HG03354 (cell line): ENCODE measurements around the gene EPHA5.

Experiments
- ATAC-seq: cut with Tn5 transposase; IDR thresholded peaks from one replicate; pipeline ENCODE4 v1.9.1; 2021; ENCODE audit warnings: mild to moderate bottlenecking; ENCODE audit not compliant: unreplicated experiment, poor library complexity, severe bottlenecking

Gene EPHA5

GRCh38 chr4:65635051-65635821 lies 35.1 kb downstream of the EPHA5 start:
- ATAC-seq = no peak

GRCh38 chr4:65624651-65625050 lies 45.6 kb downstream of the EPHA5 start:
- ATAC-seq = no peak

GRCh38 chr4:65623506-65623905 lies 46.8 kb downstream of the EPHA5 start:
- ATAC-seq = no peak

- no peak for ATAC-seq
Observed at GRCh38 chr4:65617416-65617815, 52.9 kb downstream of the EPHA5 start.

GRCh38 chr4:65604515-65604914 lies 65.8 kb downstream of the EPHA5 start:
- no peak for ATAC-seq

- no peak for ATAC-seq
Observed at GRCh38 chr4:65600656-65601055, 69.6 kb downstream of the EPHA5 start.

- no peak for ATAC-seq
Observed at GRCh38 chr4:65599340-65599739, 70.9 kb downstream of the EPHA5 start.

GRCh38 chr4:65597697-65598096 lies 72.6 kb downstream of the EPHA5 start:
- ATAC-seq = no peak

- ATAC-seq = no peak
Observed at GRCh38 chr4:65592089-65592488, 78.2 kb downstream of the EPHA5 start.

- no peak for ATAC-seq
Observed at GRCh38 chr4:65589921-65590320, 80.4 kb downstream of the EPHA5 start.

- no peak for ATAC-seq
Observed at GRCh38 chr4:65589331-65589730, 81.0 kb downstream of the EPHA5 start.

GRCh38 chr4:65580551-65580950 lies 89.7 kb downstream of the EPHA5 start:
- ATAC-seq = no peak

- ATAC-seq = no peak
Observed at GRCh38 chr4:65566473-65566872, 103.8 kb downstream of the EPHA5 start.

GRCh38 chr4:65561164-65561563 lies 109.1 kb downstream of the EPHA5 start:
- no peak for ATAC-seq

- ATAC-seq = no peak
Observed at GRCh38 chr4:65559270-65559669, 111.0 kb downstream of the EPHA5 start.

GRCh38 chr4:65552057-65552456 lies 118.2 kb downstream of the EPHA5 start:
- no peak for ATAC-seq

GRCh38 chr4:65550500-65550899 lies 119.8 kb downstream of the EPHA5 start:
- ATAC-seq = no peak

- no peak for ATAC-seq
Observed at GRCh38 chr4:65546882-65547416, 123.3 kb downstream of the EPHA5 start.

GRCh38 chr4:65538571-65538970 lies 131.7 kb downstream of the EPHA5 start:
- no peak for ATAC-seq

GRCh38 chr4:65535113-65535512 lies 135.2 kb downstream of the EPHA5 start:
- no peak for ATAC-seq

GRCh38 chr4:65521666-65522065 lies 148.6 kb downstream of the EPHA5 start:
- ATAC-seq = no peak

- no peak for ATAC-seq
Observed at GRCh38 chr4:65515646-65516045, 154.6 kb downstream of the EPHA5 start.
